ENCODE data around the gene HES1. TPM values are rescaled to one million over a fixed set of nuclear protein-coding genes. Genes with fewer than 3 reads are reported as not detected.

The HES1 gene
- total RNA-seq, 1 experiment from 2014 or later = 38.2 TPM

- peak; percentile 32 for DNase-seq (ENCODE audit: low read depth)
Observed at GRCh38 chr3:194166682-194167479, 30.9 kb downstream of the HES1 start.

DNA sequence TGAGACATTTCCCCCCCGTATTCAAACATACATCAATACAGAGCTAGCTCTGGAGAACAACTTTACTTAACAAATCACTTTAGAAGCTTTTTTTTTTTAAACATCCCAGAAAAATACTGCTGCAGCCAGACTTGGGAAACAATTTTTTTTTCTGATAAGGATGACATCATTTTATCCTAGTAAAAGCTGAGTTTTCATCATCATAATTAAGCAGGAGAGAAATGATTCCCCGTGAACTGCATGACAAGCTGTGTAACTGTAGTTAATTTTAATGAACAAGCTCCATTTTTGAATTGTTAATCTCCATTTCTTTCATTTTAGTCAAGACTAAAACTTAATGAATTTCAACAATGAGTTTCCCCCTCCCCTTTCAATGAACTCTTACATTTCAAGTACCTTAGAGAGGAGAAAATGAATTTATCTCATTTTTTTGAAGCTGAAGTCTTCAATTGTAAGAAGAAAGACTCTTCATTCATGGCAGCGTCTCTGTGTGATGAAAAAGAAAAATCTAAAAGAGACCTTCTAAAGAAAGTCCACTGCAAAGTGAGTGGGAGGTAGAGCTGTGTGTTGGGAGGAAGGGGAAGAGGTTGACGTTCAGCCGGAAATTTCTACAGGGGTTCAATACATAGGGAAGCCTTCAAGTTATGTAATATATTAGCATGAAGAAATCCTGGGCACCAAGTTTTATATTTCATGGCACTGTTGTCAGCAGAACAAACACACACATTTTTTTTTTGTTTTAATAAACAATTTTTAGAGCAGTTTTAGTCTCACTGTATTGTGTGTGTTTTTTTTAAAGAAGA lies 31.7 kb downstream of the HES1 start:
- DNase-seq (ENCODE audit: low read depth) = no peak

DNA sequence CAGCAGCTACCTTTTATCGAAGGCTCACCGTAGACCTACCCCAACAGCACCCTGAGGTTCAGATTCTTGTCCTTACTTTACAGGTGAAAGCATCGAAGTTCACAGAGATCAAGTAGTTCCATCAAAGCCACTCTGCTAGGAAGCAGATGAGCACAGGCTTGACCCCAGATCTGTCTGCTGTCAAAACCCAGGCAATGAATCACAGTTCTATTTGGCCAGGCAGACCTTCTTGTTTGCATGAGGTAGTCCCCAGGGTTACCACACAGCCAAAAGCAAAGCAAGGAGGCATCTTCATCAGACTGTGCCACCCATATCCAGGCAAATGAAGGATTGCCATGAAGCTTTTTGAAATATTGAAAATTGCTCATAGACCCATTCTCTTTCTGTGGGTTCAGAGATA lies 33.0 kb downstream of the HES1 start:
- DNase-seq (ENCODE audit: low read depth) = peak; percentile 25

GRCh38 chr3:194169595-194169994 lies 33.6 kb downstream of the HES1 start:
- DNase-seq (ENCODE audit: low read depth) = no peak

GRCh38 chr3:194170793-194171192 lies 34.8 kb downstream of the HES1 start:
- no peak for DNase-seq (ENCODE audit: low read depth)

DNA sequence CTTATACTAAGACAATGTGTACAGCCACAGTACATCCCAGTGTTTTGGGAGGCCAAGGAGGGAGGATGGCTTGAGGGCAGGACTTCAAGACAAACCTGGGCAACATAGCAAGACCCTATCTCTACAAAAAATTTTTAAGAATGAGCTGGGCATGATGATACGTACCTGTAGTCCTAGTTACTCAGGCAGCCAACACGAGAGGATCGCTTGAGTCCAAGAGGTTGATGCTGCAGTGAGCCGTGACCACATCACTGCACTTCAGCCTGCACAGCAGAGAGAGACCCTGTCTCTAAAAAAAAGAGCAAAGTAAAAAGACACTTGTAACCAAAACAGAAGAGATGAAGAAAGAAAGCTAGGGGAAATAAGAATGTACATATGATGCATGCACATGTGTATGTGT lies 38.5 kb downstream of the HES1 start:
- DNase-seq (ENCODE audit: low read depth) = no peak

DNA sequence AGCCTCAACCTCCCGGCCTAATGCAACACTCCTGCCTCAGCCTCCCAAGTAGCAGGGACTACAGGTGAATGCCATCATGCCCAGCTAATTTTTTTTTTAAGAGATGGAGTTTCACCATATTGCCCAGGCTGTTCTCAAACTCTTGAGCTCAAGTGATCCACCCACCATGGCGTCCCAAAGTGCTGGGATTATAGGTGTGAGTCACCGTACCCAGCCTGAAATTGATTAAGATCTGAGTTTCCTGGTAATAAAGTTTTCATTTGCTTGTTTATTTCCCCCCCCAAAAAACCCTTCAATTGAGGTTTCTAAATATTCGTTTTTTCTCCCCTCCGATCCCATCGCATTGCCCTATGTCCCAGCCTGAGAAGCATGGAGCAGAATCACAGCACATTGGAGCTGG lies 39.0 kb downstream of the HES1 start:
- no peak for DNase-seq (ENCODE audit: low read depth)

GRCh38 chr3:194176274-194176991 lies 40.5 kb downstream of the HES1 start:
- DNase-seq (ENCODE audit: low read depth) = no peak

DNA sequence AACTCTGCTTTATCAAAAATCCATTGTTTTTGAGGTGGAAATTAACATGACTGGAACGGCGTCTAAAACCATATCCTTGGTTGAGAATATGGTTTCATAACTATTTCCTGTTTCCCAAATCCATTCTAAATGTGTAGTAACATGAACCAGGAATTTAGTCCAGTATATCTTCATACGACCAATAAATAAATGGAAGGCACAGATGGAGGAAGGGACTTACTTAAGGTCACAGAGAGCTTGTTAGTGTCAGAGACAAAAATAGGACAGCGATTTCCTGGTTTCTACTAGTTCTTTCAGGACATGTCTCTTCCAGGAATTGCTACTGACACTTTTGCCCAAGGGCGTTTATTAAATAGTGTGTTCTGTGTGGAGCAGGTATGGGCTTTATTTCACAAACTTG lies 41.2 kb downstream of the HES1 start:
- DNase-seq (ENCODE audit: low read depth) = no peak

DNA sequence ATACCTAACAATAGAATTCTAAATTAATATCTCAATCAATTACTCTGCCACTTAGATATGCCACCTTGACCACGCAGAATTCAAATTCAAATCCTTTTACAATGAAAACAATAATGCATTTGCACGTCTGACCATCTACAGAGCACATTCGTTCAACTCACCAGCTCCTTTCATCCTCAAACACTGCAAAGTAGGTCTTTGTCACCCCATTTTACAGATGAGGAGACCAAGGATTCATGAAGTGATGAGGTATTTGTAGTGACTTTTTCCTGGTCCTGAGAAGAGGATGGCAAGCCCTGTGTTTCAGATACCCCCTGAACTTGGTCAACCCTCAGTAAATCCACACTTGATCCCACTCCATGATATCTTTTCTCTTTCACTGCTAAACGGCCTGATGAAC lies 42.2 kb downstream of the HES1 start:
- no peak for DNase-seq (ENCODE audit: low read depth)

GRCh38 chr3:194178669-194179068 lies 42.7 kb downstream of the HES1 start:
- DNase-seq (ENCODE audit: low read depth) = no peak

DNA sequence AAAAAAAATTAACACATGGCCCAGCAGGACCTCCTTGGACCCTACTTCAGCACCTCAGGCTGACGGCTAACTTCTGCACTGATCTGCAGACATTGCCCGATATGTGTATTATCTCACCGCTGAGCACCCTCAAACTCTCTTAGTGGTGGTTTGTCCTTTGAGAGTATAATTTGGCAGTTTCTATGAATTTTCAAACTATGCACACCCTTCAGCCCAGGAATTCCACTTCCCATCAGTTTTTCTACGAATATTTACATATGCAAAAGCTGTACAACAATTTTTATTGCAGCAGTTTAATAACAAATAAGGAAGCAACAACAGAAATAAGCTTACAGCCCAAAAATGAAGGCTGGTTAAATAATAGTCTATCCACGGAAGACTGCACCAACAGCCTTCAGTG lies 44.6 kb downstream of the HES1 start:
- DNase-seq (ENCODE audit: low read depth) = no peak

DNA sequence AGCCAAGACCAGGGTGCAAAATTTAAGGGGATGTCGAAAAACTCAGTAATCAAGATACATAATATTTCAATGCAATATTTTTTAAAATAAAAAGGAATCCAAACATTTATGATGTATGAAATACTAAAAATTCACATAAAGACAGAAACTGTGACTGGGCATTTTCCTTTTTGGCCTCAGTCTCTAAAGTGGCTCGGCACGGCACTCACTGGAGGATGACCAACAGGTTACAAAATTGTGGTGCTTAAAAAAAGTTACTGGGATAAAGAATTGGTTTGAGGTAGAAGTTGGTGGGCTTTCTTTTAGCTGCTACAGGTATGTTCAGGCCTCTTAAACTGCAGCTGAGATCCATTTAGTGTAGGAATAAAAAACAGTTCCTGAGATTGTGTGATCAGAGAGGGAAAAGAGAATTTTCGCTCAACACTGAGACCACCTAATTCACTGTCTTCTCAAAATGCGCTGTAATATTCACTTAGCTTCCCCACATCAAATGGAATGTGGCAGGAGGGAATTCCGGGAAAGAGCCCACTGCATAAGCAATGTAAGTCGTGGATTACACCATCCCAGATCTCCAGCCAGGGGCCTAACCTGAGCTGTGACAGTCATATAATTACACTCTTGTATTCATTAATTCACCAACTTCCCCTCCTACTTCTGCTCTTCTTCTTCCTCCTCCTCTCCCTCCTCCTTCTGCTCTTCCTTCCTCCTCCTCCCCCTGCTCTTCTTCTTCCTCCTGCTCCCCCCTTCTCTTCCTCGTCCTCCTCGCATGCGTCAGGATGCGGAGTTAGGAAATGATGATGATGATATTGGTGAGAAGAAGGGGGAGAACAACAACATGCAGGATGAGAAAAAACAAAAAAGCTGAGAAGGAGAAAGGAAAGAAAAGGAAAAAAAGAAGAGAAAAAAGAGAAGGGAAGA lies 45.9 kb downstream of the HES1 start:
- no peak for DNase-seq (ENCODE audit: low read depth)

DNA sequence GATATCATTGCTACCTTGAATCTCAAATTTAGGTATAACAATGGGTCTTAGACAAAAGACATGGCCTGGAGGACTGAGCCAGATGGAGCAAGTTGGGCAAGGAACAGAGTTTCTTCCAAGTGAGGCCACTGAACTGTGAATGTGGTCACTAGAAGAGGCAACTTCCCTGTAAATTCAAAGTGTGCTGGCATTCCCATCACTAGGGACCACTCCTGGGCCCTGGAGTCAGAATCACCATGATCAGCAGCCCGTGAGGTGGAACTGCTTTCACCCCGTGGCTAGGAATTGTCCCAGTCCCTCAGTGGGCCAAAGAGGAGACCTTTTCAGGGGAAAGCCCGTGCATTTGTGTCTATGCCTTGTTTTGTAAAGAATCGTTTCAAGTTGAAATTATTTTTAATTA lies 47.3 kb downstream of the HES1 start:
- no peak for DNase-seq (ENCODE audit: low read depth)

DNA sequence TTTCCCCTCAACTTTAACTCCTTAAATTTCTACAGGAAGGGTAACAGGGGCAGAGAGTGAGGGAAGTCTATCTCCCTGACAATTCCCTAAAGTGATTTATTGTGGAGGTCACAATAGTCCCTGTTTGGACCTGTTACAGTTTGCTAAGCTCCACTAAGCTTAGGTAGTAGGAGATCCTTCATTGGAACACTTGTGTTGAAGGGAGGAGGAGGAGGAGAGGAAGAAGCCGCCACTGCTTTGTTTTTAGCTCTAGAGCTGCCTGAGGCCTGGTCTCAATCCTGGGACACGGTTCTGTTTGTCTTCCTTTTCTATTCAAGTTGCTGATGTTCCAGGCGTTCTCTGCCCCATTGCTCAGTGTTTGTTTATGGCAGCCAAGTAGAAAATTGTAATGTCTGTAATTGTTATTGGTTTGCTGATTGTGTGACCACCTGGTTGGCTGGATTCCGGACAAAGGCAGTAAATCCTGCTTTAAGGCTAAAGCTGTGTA lies 48.4 kb downstream of the HES1 start:
- DNase-seq (ENCODE audit: low read depth) = no peak

- DNase-seq (ENCODE audit: low read depth) = no peak
Observed at GRCh38 chr3:194184801-194185200, 48.9 kb downstream of the HES1 start.

GRCh38 chr3:194185221-194185620 lies 49.3 kb downstream of the HES1 start:
- DNase-seq (ENCODE audit: low read depth) = no peak

GRCh38 chr3:194187233-194187944 lies 51.4 kb downstream of the HES1 start:
- peak; percentile 43 for DNase-seq (ENCODE audit: low read depth)
